ENCODE data around the gene KRT71.

The KRT71 gene

DNA sequence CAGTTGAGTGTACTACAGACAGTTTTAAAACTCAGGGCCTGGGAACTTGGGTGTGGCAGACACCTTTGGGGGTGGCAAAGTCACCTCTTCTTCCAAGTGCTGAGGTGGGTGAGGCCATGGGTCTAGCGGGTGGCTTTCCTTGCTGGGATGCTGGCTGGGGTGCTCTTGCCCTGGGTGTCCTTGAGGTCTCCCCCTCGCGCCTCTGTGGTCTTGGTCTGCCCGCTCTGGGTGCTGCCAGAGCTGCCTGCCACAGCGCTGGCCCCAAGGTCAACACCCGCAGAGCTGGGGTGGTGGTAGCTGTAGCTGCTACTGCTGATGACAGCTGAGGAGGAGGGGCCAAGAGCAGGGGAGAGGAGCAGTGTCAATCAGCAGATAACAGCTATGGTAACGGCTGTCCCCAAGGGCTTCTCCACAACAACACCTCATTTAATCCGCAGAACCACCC is 13.9 kb upstream of the KRT71 start:
- H3K4me3 ChIP-seq (ENCODE audit: low read depth, low read length): no peak overlapping the region
- DNase-seq (ENCODE audit: low read depth): no peak
- no peak for TF ChIP-seq CTCF (IDR thresholded peaks at IDR 0.05; ENCODE audit: control insufficient read depth, extremely low read depth, insufficient read depth)

DNA sequence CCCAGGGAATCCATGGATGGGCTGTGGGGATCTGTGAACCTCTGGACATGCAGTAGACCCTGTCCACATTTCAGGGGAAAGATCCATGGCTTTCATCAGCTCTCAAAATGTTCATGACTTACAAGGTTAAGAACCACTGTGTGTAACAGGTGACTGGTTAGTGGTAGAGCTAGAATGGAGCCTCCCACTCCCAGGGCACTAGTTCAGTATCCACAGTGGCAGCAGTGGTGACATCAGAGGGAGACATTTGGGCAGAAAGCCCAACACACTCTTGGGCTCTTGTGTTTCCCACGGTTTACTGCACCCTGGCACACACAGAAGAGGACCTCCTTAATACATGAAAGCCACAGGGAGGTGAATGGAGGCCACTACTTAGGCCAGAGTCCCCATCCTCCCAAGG is 11.6 kb upstream of the KRT71 start:
- no peak for TF ChIP-seq CTCF (IDR thresholded peaks at IDR 0.05; ENCODE audit: control insufficient read depth, extremely low read depth, insufficient read depth)
- DNase-seq (ENCODE audit: low read depth): no peak
- H3K4me3 ChIP-seq (ENCODE audit: low read depth, low read length): no peak overlapping the region

DNA sequence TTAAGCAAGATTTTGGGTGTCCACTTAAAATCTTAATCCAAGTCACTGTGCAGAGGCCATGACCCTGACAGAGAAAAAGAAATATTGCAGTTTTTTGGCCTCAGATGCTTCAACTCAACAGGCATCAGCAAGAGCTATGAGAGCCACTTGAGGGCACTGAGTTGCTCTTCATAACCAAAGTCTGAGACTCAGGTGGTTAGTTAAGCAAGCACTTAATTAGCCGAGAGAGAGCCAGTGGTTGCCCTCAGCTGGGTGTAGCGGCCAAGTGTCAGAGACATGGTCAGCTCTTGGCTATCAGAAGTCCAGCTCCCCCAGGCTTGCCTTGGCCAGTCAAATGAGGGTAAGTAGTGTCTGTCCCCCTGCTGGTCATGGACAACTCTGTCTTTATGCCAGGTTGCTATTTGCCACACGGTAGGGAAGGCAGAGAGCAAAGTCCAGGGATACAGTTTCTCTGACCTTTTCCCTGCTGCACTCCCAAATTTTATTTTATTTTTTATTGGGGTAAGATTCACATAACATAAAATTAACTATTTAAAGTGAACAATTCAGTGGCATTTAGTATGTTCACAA is 9.0 kb upstream of the KRT71 start:
- TF ChIP-seq CTCF (IDR thresholded peaks at IDR 0.05; ENCODE audit: control insufficient read depth, extremely low read depth, insufficient read depth): peak; percentile 34; the same call in 1 of the 2 replicates
- DNase-seq (ENCODE audit: low read depth): no peak
- H3K4me3 ChIP-seq (ENCODE audit: low read depth, low read length): no peak overlapping the region

DNA sequence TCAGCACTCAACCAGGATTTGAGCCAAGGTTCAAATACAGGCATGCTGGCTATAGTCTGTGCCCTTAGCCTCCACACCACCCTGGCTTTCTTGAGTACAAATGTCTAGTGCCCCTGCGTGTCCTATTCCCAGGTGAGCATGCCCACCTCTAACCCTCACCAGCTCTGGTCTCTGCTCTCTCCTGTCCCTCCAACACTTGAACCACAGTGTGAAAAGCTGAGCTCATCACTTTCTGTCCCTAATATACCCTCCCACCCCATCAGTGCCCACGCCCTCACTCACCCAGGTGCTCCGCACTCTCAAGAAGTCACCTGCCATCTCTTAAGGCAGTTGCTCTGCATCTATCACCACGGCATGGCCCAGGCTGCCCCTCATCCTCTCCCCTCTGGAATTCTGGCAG is 7.0 kb upstream of the KRT71 start:
- H3K4me3 ChIP-seq (ENCODE audit: low read depth, low read length): no peak overlapping the region
- no peak for TF ChIP-seq CTCF (IDR thresholded peaks at IDR 0.05; ENCODE audit: control insufficient read depth, extremely low read depth, insufficient read depth)
- no peak for DNase-seq (ENCODE audit: low read depth)

DNA sequence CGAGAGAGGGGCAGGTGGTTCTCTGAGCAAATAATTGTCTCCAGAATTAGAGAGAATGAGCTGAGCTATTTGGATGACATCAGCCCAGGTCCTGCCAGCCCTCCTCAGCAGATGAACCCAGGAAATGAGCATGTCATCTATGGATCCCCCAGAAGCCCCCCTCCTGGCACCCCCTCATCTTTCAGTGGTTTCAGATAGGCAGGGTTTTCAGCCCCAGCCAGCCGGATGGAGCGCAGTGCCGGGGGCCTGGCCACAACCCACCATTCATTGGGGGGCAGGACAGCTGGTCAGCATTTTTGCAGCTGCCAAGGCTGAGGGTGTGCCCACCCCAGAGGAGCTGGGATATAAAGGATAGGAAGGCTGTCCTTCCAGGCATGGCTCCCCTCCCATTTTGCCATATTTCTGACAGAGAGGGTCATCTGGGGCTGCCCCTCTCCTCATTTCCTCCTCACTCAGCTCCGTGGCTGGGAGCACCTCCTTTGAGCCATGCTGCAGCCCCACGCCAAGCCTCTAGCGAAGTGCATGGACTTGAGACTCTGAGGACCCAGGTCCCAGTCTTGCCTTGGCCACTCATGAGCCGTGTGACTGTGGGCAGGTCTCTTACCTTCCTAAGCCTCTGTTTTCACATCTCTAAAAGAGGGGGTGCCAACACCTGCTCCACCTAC is 6.0 kb upstream of the KRT71 start:
- TF ChIP-seq CTCF (IDR thresholded peaks at IDR 0.05; ENCODE audit: control insufficient read depth, extremely low read depth, insufficient read depth): no peak
- no peak overlapping the region for H3K4me3 ChIP-seq (ENCODE audit: low read depth, low read length)
- no peak for DNase-seq (ENCODE audit: low read depth)

DNA sequence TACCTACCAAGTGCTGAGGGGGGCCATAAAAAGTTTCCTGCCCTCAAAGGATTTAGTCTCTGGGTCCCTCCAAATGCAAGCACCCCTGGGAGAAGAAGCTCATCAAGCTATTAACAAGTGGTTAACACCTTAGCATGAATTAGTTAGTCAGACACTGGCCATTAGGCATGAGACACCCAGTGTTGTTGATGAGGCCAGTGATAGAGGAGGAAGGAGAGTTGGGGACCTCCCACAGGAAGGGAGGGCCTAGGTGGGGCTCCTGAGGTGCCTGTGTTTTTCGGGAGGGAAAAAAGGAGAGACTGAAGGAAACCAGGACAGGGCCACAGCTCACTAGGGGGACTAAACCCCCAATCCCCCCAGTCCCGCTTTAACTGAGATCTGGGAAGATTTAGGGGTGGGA is 4.5 kb upstream of the KRT71 start:
- no peak for DNase-seq (ENCODE audit: low read depth)
- no peak overlapping the region for H3K4me3 ChIP-seq (ENCODE audit: low read depth, low read length)
- no peak for TF ChIP-seq CTCF (IDR thresholded peaks at IDR 0.05; ENCODE audit: control insufficient read depth, extremely low read depth, insufficient read depth)

DNA sequence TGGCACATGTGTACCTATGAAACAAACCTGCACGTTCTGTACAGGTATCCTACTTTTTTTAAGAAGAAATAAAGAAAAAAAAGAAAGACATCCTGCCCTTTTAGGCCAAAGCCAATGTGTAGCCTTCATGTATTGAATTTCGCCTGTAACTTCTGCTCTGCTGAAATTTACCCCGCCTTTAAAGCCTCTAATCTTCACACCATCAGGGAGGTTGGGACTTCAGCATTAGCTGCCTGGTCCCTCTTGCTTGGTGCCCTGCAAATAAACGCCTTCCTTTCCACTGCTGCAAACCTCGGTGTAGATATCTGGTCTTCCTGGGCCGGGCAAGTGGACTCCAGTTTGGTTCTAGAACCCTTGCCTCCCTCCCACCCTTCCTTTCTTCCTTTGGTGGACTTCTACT is 2.6 kb upstream of the KRT71 start:
- no peak for TF ChIP-seq CTCF (IDR thresholded peaks at IDR 0.05; ENCODE audit: control insufficient read depth, extremely low read depth, insufficient read depth)
- no peak overlapping the region for H3K4me3 ChIP-seq (ENCODE audit: low read depth, low read length)
- DNase-seq (ENCODE audit: low read depth): no peak

Data from LNCaP clone FGC (cell line).